ENCODE measurements around the gene ENDOU.

Gene ENDOU, protein sequence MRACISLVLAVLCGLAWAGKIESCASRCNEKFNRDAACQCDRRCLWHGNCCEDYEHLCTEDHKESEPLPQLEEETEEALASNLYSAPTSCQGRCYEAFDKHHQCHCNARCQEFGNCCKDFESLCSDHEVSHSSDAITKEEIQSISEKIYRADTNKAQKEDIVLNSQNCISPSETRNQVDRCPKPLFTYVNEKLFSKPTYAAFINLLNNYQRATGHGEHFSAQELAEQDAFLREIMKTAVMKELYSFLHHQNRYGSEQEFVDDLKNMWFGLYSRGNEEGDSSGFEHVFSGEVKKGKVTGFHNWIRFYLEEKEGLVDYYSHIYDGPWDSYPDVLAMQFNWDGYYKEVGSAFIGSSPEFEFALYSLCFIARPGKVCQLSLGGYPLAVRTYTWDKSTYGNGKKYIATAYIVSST

GRCh38 chr12:47725091-47725772, at the start of gene ENDOU:
TSS of gene ENDOU (minus strand) at chr12:47725490. CDS start at chr12:47725413, 77 bp downstream.
- no peak for DNase-seq

GRCh38 chr12:47774663-47775062, 49.4 kb upstream of the ENDOU start:
- no peak for DNase-seq

- no peak for DNase-seq
Observed at GRCh38 chr12:47773858-47774580, 48.7 kb upstream of the ENDOU start.

DNA sequence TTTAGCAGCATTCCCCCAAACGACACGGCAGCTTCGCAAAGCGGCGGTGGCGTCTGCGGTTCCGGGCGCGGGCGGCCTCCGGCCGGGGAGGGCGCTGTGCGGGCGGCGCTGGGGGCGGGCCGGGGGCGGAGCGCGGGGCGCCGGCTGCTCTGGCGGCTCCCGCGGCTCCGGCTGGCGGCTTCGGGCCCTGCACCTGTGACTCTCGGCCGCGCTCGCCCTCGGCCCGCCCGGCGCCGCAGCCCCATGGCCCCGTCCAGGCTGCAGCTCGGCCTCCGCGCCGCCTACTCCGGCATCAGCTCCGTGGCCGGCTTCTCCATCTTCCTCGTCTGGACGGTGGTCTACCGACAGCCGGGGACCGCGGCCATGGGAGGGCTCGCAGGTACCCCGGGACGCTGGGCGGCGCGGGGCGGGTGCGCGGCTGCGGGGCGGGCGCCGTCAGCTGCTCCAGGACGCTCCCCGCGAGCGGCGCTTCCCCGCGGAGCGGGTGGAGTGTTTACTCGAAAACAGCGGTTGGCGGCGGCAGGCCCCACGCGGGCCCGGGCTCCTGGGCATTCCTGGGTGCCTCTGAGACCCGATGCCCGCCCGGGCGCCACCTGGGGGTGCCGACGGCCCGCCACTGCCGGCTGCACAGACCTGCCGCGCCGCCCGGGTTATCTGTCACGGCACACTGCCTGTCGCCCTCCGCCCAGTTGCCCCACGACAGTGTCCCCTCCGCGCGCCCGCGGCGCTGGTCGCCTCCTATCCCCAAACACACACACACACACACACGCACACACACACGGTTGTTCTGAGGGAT, 48.0 kb upstream of the ENDOU start, which contains the start of gene SLC48A1:
Gene SLC48A1, plus strand, starts transcription at position 177 of the 796 bp plus-strand sequence. Its CDS starts 67 bp downstream, at position 244.
- DNase-seq = peak; percentile 85

DNA sequence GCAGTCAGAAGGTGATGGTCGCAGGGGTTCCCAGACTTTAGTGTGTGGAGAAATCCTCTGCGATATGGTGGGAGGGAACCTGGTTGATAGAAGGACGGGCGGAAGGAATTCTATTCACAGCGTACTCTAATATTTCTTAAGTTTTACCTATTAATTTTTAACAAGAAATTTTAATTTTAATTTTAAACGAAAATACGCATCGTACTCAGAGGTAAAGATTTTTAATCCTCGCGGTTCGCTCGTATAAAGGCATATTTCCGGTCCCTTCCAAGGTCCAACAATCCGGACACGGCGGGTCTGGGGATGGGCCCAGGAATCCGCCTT, 47.4 kb upstream of the ENDOU start:
- no peak for DNase-seq

DNA sequence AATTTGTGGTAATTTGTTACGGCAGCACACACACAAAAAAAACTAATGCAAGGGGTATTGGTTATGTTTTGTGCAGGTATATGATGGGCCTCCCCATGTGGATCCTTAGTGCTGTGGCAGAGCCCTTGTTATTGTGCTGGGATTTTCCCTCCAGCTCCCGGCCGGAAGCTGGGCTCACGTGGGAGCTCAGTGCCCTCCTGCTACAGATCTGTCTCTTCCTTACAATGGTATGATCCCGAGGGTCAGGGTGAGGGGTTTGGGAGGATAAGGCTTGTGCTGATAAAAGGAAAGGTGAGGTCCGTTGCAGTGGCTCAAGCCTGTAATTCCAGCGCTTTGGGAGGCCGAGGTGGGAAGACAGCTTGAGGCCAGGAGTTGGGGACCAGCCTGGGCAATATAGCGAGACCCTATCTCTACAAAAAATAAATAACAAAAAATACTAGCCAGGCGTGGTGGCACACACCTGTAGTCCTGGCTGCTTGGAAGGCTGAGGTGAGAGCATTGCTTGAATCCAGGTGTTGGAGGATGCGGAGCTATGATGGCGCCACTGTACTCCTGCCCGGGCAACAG, 46.9 kb upstream of the ENDOU start:
- DNase-seq = no peak

- DNase-seq = no peak
Observed at GRCh38 chr12:47771304-47771703, 46.0 kb upstream of the ENDOU start.

DNA sequence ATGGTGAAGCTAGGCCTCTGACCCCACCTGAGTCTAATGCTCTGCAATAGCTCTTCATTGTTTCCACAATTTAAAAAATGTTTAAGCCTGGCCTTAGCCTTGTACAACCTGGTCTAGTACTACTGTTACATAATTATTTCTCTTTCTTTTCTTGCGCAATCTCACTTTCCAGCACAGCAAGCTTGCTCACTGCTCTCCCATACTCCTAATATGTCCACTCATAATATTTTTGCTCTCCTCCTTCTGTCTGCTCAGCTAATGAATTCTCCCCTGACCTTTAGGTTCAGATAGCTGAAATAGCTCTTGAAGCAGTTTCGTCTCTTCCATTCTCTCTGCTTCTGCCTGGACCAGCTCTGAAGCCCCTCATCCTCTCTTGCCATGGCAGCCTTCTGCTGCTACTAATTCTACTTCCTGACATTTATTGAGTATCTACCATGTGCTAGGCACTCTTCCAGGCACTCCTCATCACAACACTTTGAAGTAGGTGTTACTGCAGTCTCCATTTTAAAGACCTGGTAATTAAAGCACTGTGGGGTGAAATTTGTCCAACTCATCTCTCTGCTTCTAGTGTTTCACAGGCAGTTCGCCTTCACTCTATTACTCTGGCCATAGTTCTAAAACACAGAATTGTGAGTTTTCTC, 44.9 kb upstream of the ENDOU start:
- no peak for DNase-seq

GRCh38 chr12:47769234-47770085, 44.2 kb upstream of the ENDOU start:
- DNase-seq = no peak

- DNase-seq = no peak
Observed at GRCh38 chr12:47768323-47768811, 43.1 kb upstream of the ENDOU start.

GRCh38 chr12:47767216-47767724, 42.0 kb upstream of the ENDOU start:
- DNase-seq = peak; percentile 87

DNA sequence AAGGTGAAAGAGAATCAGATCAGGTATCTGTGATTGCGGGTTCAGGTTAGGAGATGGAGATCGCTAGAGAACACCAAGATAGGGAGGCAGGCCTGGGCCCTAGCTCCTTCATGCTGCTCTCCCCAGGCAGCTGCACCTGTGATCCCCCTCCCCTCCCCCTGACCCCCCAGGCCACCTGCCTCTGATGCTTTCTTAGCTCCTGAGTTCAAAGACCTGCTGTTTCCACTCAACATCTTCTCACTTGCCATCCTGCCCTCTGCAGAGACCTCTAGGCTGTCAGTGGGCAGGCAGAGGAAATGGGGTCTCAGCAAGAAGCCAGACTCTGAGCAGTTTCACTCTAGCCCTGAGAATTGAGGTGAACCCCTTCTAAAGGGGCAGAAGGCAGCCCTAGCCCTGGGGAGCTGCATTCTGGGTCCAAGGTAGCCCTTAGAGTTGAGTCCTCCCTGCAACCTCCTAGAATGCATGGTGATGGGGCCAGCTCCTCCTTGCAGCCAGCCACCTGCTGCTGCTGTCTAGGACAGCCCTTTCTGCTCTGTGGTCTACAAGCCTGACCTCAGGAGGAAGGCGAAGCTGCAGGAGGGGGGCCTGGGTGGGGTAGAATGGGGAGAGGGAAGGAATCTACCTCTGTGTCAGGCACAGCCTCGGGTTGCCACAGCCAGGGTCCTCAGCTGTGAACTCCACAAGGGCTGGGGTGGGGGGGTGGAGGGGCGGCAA, 41.4 kb upstream of the ENDOU start:
- DNase-seq = no peak

DNA sequence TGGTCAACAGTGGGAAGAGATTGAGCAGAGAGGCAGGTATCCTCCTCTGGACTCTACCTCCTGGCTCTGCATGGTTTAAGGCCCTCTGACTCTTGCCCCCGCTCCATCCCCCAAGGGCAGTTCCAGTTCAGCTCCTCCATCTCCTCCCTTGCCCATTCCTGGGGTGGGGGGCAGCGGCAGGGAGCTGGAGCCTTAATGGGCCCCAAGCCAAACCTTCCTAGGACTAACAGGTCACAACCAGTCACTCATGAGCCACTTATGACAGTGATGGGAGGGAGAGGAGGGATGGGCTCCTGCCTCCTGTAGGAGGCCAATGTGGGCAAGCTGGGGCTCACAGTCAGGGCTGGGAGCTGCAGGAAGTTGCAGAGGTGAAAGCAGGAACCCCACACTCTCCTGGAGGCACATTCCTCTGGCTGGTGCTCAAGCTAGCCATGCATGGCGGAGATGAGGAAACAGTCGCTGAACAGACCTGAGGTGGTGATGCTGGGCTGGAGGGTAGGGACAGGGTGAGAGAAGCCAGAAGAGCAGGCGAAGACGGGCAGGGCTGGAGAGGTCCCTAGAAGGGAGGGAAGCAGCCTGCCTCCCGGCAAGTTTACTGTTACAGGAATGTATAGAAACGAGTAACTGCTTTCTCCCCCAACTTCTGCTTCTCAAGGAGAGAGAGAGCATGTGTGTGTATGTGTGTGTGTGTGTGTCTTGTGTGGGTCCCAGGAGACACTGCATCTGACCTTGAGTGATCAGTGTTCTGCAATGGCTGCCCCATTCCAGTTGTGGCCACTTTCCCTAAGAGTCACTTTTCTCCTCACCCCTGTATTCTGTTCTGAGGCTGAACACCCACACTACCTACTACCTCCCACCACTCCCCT, 38.4 kb upstream of the ENDOU start:
- DNase-seq = no peak

GRCh38 chr12:47762850-47763465, 37.7 kb upstream of the ENDOU start:
- DNase-seq = no peak

GRCh38 chr12:47758834-47759690, 33.8 kb upstream of the ENDOU start, which contains the start of gene RAPGEF3:
TSS of gene RAPGEF3 (minus strand) at chr12:47758880. CDS start at chr12:47758556, 324 bp downstream.
- DNase-seq = peak; percentile 81

DNA sequence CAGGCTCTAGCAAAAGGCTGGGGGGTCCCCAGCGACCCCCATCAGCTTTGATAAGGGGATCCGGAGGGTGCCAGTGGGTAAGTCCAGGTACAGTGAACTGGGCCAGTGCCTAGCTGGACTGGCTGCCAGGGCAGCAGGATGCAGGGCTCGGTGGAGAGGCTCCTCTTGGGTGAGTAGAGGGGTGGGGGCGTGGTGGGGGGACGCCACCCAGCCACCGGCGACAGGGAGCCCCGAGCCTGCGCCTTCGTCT, 33.2 kb upstream of the ENDOU start:
- no peak for DNase-seq

DNA sequence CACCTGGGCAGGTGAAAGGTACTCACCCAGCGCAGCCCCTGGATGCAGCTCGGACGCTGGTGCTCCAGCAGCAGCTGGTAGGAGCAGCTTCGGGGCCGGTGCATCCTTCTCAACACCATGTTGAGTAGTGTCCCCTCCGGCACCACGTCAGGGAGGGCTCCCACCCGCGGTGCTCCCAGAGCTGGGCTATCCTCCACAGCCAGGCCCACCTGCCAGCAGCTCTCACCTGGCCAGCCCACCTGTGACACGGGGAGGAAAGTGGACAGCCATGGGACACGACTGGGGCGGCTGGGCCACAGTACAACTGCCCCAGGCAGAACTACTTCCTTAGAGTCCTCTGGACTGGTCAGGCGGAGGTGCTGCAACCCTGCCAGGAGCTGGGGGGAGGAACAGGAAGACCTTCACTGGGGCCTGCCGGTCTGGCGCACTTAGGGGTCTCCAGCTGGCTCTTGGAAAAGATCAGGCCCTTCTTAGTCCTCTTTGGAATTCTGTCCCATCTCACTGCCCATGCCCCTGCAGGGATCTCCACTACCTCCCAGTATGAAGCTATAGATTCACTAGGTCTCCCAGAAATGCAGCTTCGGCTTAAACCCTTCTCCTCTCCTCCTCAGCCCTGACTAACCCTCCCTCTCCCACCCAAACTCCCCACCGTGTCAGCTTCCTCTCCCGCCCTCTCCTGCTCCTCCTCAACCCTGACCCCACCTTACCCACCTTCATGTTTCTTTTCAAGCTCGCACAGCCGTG, 32.7 kb upstream of the ENDOU start:
- no peak for DNase-seq
